Measurements from ENCODE around the gene XIRP1. TPM values are rescaled to one million over a fixed set of nuclear protein-coding genes. Genes with fewer than 3 reads are reported as not detected.

Gene XIRP1
- total RNA-seq, 2 donors from 2014 or later, result not detected

- DNase-seq, result no peak
Measured at GRCh38 chr3:39156421-39156820, 36.0 kb downstream of the XIRP1 start.

GRCh38 chr3:39154280-39155021, 37.9 kb downstream of the XIRP1 start:
- 8 to 17% methylated on average over 11 to 18 of the region's 18 CpGs for WGBS, 2 experiments (ENCODE audit: insufficient coverage in 1 of 2, insufficient read length in 1 of 2)
- H3K27me3 Mint-ChIP-seq (ENCODE audit: insufficient read depth), result no peaks in the 10 kb centered on the region
- Histone ChIP-seq H3K27me3 (ENCODE audit: control insufficient read depth, insufficient read depth, low read length, poor library complexity, severe bottlenecking) (no peaks in the 10 kb centered on the region), H3K36me3 (ENCODE audit: control insufficient read depth, insufficient read depth, low read length) (peaks cover 4% of the 10 kb centered on the region), H3K9me3 (ENCODE audit: control insufficient read depth, low read length) (no peaks in the 10 kb centered on the region), H3K4me3 (ENCODE audit: low read length) (peak overlapping the region; percentile 86), H3K27ac (ENCODE audit: low read depth, low read length) (no peak overlapping the region), H3K9ac (ENCODE audit: extremely low read depth, low read length, poor library complexity, severe bottlenecking) (peak overlapping the region; percentile 76), H3K4me1 (ENCODE audit: control insufficient read depth, insufficient read depth, low read length) (peaks cover 34% of the 10 kb centered on the region)
- no peaks in the 10 kb centered on the region for H3K36me3 Mint-ChIP-seq (ENCODE audit: low read depth)
- peaks cover 70% of the 10 kb centered on the region for H3K4me1 Mint-ChIP-seq
- peak overlapping the region; percentile 84 for H3K4me3 Mint-ChIP-seq
- H3K27ac Mint-ChIP-seq, result peak overlapping the region; percentile 99
- no peaks in the 10 kb centered on the region for H3K9me3 Mint-ChIP-seq
- TF ChIP-seq CTCF (conservative IDR thresholded peaks at IDR 0.05), result no peak
- DNase-seq, result peak; percentile 96

More at GRCh38 chr3:39156421-39156820, 36.0 kb downstream of the XIRP1 start:
- no peaks in the 10 kb centered on the region for H3K9me3 Mint-ChIP-seq
- H3K36me3 Mint-ChIP-seq (ENCODE audit: low read depth), result no peaks in the 10 kb centered on the region
- Histone ChIP-seq H3K4me1 (ENCODE audit: control insufficient read depth, insufficient read depth, low read length) (peaks cover 21% of the 10 kb centered on the region), H3K9me3 (ENCODE audit: control insufficient read depth, low read length) (no peaks in the 10 kb centered on the region), H3K27ac (ENCODE audit: low read depth, low read length) (no peak overlapping the region), H3K27me3 (ENCODE audit: control insufficient read depth, insufficient read depth, low read length, poor library complexity, severe bottlenecking) (no peaks in the 10 kb centered on the region), H3K4me3 (ENCODE audit: low read length) (no peak overlapping the region), H3K36me3 (ENCODE audit: control insufficient read depth, insufficient read depth, low read length) (no peaks in the 10 kb centered on the region), H3K9ac (ENCODE audit: extremely low read depth, low read length, poor library complexity, severe bottlenecking) (no peak overlapping the region)
- H3K27me3 Mint-ChIP-seq (ENCODE audit: insufficient read depth), result no peaks in the 10 kb centered on the region
- no peak for TF ChIP-seq CTCF (conservative IDR thresholded peaks at IDR 0.05)
- no peak overlapping the region for H3K4me3 Mint-ChIP-seq
- 93% methylated on average over 4 of the region's 4 CpGs for WGBS, 2 experiments (ENCODE audit: insufficient coverage in 1 of 2, insufficient read length in 1 of 2)
- H3K27ac Mint-ChIP-seq, result no peak overlapping the region
- H3K4me1 Mint-ChIP-seq, result peaks cover 51% of the 10 kb centered on the region

GRCh38 chr3:39153977-39154279, 38.5 kb downstream of the XIRP1 start:
- Mint-ChIP-seq H3K36me3 (ENCODE audit: low read depth) (no peaks in the 10 kb centered on the region), H3K27me3 (ENCODE audit: insufficient read depth) (no peaks in the 10 kb centered on the region), H3K9me3 (no peaks in the 10 kb centered on the region), H3K4me1 (peaks cover 71% of the 10 kb centered on the region), H3K4me3 (peak overlapping the region; percentile 84), H3K27ac (peak overlapping the region; percentile 99)
- H3K36me3 ChIP-seq (ENCODE audit: control insufficient read depth, insufficient read depth, low read length), result peaks cover 6% of the 10 kb centered on the region
- H3K9me3 ChIP-seq (ENCODE audit: control insufficient read depth, low read length), result no peaks in the 10 kb centered on the region
- peaks cover 39% of the 10 kb centered on the region for H3K4me1 ChIP-seq (ENCODE audit: control insufficient read depth, insufficient read depth, low read length)
- peak; percentile 23 for TF ChIP-seq CTCF (conservative IDR thresholded peaks at IDR 0.05)
- WGBS, 2 experiments (ENCODE audit: insufficient coverage in 1 of 2, insufficient read length in 1 of 2), result 9% methylated on average over 4 of the region's 9 CpGs; no CpG with 5 or more reads in 1 of the 2 experiments
- no peak for DNase-seq
- no peak overlapping the region for H3K27ac ChIP-seq (ENCODE audit: low read depth, low read length)
- H3K4me3 ChIP-seq (ENCODE audit: low read length), result peak overlapping the region; percentile 86
- no peaks in the 10 kb centered on the region for H3K27me3 ChIP-seq (ENCODE audit: control insufficient read depth, insufficient read depth, low read length, poor library complexity, severe bottlenecking)
- H3K9ac ChIP-seq (ENCODE audit: extremely low read depth, low read length, poor library complexity, severe bottlenecking), result peak overlapping the region; percentile 76

Measured in endodermal cell (in vitro differentiated cells).